HepG2 (cell line): Measurements from ENCODE around the gene TMEM165. TPM values are rescaled to one million over a fixed set of nuclear protein-coding genes. Genes with fewer than 3 reads are reported as not detected.

Experiments
- ARNT ChIP-seq: fragments of 450-650 bp; IDR thresholded peaks from 2 replicates; pipeline ENCODE4 v1.6.1; 2017
- BRF2 ChIP-seq: sonication (generic); formaldehyde crosslinking; IDR thresholded peaks from 2 replicates; pipeline ENCODE4 v1.8.1; 2022; ENCODE audit warnings: mild to moderate bottlenecking, missing genetic modification reagents
- GMEB1 ChIP-seq: sonication (generic); formaldehyde crosslinking; IDR thresholded peaks from 2 replicates; pipeline ENCODE4 v1.5.1; 2020; ENCODE audit warnings: missing genetic modification reagents, mild to moderate bottlenecking, borderline replicate concordance
- HNF1B ChIP-seq: sonication (generic); formaldehyde crosslinking; IDR thresholded peaks from 2 replicates; pipeline ENCODE4 v1.5.1; 2020; ENCODE audit warnings: mild to moderate bottlenecking, moderate library complexity, missing genetic modification reagents
- IKZF4 ChIP-seq: sonication (generic); formaldehyde crosslinking; IDR thresholded peaks from 2 replicates; pipeline ENCODE4 v1.5.1; 2020; ENCODE audit warnings: borderline replicate concordance, mild to moderate bottlenecking, low read depth, missing genetic modification reagents; ENCODE audit errors: not compliant biosample characterization
- JARID2 ChIP-seq: sonication (generic); formaldehyde crosslinking; IDR thresholded peaks from 2 replicates; pipeline ENCODE4 v1.8.1; 2023; ENCODE audit warnings: missing genetic modification reagents, inconsistent platforms; ENCODE audit not compliant: insufficient replicate concordance
- KDM6A ChIP-seq: IDR thresholded peaks from 2 replicates; pipeline ENCODE4 v1.6.1; 2016; ENCODE audit warnings: low read depth
- MAFF ChIP-seq: IDR thresholded peaks from 2 replicates; pipeline ENCODE4 v1.6.1; 2011; ENCODE audit warnings: low read depth, low read length, improper control_type of control experiment
- PHB2 ChIP-seq: fragments of 450-650 bp; IDR thresholded peaks from 2 replicates; pipeline ENCODE4 v1.6.1; 2018; ENCODE audit not compliant: partially characterized antibody
- POLR2AphosphoS2 ChIP-seq: IDR thresholded peaks from 2 replicates; pipeline ENCODE4 v1.6.1; 2011; ENCODE audit warnings: low read depth, low read length, improper control_type of control experiment
- RFXANK ChIP-seq: IDR thresholded peaks from 2 replicates; pipeline ENCODE4 v1.6.1; 2016
- RNF219 ChIP-seq: sonication (generic); formaldehyde crosslinking; IDR thresholded peaks from 2 replicates; pipeline ENCODE4 v1.5.0; 2020; ENCODE audit warnings: mild to moderate bottlenecking, missing genetic modification reagents
- SMAD9 ChIP-seq: sonication (generic); formaldehyde crosslinking; IDR thresholded peaks from 2 replicates; pipeline ENCODE4 v1.5.1; 2020; ENCODE audit warnings: mild to moderate bottlenecking, missing genetic modification reagents
- ZNF205 ChIP-seq: IDR thresholded peaks from 2 replicates; pipeline ENCODE4 v1.6.1; 2018; ENCODE audit warnings: missing biosample characterization, missing genetic modification reagents
- ZNF383 ChIP-seq: sonication (generic); formaldehyde crosslinking; IDR thresholded peaks from 2 replicates; pipeline ENCODE4 v1.4.0; 2020; ENCODE audit warnings: missing genetic modification reagents, mild to moderate bottlenecking, borderline replicate concordance
- ZNF441 ChIP-seq: sonication (generic); formaldehyde crosslinking; IDR thresholded peaks from 2 replicates; pipeline ENCODE4 v1.7.0; 2021; ENCODE audit warnings: missing genetic modification reagents, borderline replicate concordance
- ZNF574 ChIP-seq: sonication (generic); formaldehyde crosslinking; IDR thresholded peaks from 2 replicates; pipeline ENCODE4 v1.4.0; 2020; ENCODE audit warnings: missing genetic modification reagents
- ZNF766 ChIP-seq: sonication (generic); formaldehyde crosslinking; IDR thresholded peaks from 2 replicates; pipeline ENCODE4 v1.5.0; 2020; ENCODE audit warnings: missing genetic modification reagents, borderline replicate concordance
- polyA plus RNA-seq, 8 experiments: library from polyadenylated mRNA; depleted of rRNA in 3 of 8; stranded (reverse) in 7 of 8; unstranded in 1 of 8; fragments of >200 nt; fragmentation: Illumina TruSeq in 4 of 8; extraction: Trizol in 4 of 8; gene quantifications; 2 replicates each; pipeline versions ENCODE4 v1.2.1 to v1.2.3, GENCODE V29; 2011 to 2016; ENCODE audit warnings: low read depth in 4 of 8, missing spikeins in 1 of 8, mixed read lengths in 1 of 8; ENCODE audit not compliant: insufficient read depth in 1 of 8
- total RNA-seq, 5 experiments: library from RNA; depleted of rRNA; stranded (reverse); fragments of >200 nt; fragmentation: Illumina TruSeq; extraction: Trizol; gene quantifications; 2 replicates each; pipeline ENCODE4 v1.2.3, GENCODE V29; 2016; ENCODE audit warnings: low read depth in 1 of 5

The TMEM165 gene
- total and polyA plus RNA-seq, 2 of the 13 experiments (the other 11 are each of a cell fraction or from before 2014, with no cell fraction given) = 54.6 to 103 TPM

- TF ChIP-seq ZNF574 (no peak), BRF2 (CRISPR knock-in tag) (no peak), JARID2 (CRISPR knock-in tag) (no peak), KDM6A (CRISPR knock-in tag) (no peak), RNF219 (CRISPR knock-in tag) (no peak), SMAD9 (no peak), MAFF (no peak), POLR2AphosphoS2 (no peak), HNF1B (no peak), GMEB1 (no peak), ARNT (no peak), ZNF441 (CRISPR knock-in tag) (no peak), RFXANK (no peak), PHB2 (no peak), ZNF205 (CRISPR knock-in tag) (no peak), ZNF766 (CRISPR knock-in tag) (0 out of 2 replicates have a peak, but pooled peaks have one; percentile 37), ZNF383 (no peak), IKZF4 (CRISPR knock-in tag) (no peak)
Observed at GRCh38 chr4:55396308-55397125, 760 bp downstream of the TMEM165 start (continued).
